GM21447 (cell line): Measurements from ENCODE around the gene OLFML2B.

Experiments used
- ATAC-seq: cut with Tn5 transposase; IDR thresholded peaks from one replicate; pipeline ENCODE4 v1.9.1; 2021; ENCODE audit not compliant: unreplicated experiment

OLFML2B gene

DNA sequence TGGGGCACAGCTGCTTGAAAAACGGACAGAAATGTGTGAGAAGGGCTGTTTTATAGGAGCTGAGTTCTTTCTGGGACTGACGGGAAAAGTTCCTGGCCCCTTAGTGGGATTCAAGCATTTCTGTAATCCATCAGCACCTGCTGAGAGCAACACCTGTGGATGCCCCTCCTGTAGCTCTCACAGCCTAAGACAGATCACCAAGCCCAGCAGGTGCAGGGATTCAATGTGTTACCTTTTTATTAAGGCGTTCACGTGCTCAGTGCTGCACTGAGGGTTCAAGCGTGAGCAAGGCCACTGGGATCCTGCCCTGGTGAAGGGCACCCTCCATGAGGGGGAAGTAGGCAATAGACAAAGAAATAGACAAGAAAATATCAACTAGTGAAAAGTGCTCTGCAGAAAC, 14.9 kb downstream of the OLFML2B start:
- no peak for ATAC-seq

DNA sequence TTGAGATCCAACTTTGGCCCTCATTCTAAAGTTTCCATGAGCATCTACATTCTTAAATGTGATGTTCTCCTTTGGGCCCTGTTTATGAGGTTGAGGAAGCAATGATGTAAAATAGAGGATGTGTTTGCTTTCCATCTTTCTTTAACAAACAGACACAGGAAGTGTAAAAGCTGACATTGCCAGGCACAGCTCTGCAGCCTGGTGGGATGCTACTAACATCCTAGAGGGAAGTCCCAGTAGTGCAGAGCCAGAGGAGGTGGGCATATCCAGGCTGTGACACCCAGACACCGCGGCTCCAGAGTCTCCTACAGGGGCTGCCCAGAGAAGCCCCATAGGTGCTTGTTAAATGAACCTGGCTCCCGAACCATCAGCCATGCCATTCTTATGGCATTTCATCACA, 16.2 kb downstream of the OLFML2B start:
- no peak for ATAC-seq

DNA sequence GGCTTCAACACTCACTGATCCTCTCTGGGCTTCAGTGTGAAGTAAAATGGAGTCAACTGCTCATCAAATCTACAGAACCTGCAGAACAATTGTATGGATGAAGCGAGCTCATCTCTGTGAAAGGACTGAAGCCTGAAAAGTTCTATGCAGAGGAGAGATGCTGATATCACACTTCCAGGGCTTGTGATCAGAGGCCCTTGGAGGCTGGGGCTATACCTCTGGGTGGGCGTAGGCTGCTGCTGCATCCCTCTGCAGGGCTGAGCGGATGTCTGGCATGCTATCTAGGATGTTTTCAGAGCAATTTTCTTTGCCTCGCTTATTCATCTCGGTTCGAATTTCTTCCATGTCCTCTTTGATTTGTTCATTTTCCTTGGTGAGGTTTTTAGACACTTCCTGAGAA, 17.6 kb downstream of the OLFML2B start:
- no peak for ATAC-seq

DNA sequence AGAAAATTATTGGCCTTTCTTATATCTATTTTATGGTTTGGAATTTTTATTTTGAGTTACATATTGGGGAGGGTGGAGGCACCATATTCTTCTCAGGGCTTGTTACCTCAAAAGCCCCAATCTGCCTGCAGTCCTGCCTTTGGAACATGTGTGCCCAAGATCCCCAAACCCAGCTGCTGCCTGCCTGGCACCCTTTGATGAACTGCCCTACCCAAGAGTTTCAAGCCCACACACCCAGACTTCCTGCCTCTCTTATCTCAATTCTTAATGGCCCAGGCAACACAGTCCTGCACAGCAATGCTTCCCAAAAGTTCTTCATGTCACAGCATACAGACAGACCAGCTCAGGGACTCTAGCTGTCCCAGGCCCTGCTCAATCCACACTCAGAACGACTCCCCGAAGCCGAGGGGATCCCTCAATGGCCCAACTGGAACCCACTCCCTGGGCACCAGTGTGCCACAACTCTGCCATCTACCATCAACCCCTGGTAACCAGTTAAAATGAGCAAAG, 19.2 kb downstream of the OLFML2B start:
- ATAC-seq, result no peak

DNA sequence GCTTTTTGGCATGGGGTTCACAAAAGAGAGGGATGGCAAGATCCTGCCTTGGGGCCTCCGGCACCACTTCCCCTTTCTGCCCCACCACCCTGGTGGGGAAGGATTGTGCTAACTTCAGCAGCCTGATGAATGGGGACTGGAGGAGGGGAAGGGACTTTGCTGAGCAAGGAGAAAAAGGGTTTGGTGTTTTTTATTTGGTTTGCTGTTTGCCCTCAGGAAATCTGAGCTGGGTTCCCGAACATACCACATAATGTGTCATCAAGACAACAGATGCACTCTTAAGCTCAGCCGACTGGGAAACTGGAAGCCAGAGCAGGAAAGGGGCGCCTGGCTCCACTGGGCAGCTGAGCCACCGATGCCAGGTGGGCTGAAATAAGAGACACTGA, 19.8 kb downstream of the OLFML2B start:
- ATAC-seq, result no peak

DNA sequence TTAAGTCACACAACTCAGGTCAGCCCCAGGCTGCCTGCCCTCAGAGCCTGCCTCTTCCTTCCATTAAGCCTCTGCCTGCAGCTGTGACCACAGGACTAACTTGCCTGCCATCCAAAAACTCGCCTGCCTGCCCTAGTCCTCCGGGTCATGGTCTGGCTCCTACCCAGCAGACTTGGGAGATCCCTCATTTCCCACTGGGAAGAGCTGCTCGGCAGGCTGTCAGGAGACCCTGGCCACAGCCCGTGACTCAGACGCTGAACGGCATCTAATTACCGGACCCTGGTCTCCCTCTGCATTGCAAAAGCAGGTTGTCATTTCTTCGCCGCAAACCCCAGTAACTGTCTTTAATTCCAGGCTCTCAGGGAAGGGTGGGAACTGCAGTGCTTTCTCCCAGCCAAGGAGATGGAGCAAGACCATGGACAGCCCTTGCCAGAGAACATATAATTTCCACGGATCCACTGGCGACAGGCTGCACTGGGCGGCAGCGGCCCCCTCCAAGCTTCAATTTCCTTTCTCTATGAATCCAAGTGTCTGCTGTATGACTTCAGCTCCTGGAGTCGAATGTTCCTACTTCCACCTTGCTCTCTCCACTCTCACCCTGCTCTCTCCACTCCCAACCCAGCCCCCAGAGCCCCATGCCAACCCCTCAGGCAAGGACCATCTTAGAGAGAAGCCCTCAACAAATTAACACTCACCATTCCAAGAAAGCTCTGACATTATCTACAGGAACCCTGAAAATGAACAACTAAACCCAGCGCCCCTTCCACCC, 20.4 kb downstream of the OLFML2B start:
- no peak for ATAC-seq

DNA sequence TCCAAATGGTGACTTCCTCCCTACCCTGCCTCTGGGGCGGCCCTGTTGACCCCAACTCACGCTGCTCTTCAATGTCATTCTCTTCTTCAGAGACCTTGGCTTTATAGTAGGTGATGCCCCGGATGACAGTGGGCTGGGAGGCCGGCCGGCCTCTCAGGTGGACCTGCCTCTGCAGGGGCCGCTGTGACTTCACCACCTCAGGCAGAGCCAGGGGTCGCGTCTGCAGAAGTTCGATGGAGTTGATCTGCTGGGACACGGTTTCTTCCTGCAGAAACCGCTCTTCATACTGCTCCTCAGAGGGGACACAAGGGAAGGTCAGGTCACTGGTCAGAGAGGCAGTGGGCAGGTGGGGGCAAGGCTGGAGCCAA, 23.6 kb downstream of the OLFML2B start:
- no peak for ATAC-seq

DNA sequence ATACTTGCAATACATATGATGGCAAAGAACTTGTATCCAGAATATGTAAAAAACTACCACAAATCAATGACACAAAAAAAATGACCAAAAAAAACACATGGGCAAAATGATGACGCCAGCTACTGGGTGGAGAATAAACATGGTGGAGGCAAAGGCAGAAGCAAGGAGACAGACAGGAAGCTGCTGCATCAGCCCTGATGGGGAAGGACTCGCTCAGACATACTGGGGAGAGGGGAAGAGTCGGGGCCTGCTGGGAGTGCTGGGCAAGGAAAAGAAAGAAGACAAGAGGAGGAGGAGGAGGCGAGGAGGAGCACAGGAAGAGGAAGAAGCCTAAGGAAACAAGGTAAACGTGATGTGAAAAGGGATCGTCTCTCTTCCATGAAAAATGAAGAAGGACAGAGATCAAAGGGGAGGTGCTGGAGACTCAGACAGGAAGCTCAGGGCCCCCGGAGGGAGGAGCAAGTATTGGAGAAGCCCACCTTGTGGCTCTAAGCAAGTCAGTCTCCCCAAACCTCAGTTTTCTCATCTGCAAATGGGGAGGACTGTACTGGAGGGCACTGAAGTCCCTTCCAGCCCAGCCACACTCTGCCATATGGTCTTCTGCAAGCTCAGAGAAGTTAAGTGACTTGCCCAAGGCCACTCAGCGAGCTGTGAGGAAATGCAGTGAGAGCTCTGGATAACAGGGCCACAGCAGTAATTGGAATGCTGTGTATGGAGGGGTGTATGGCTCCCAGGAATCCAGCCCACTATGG, 24.2 kb downstream of the OLFML2B start:
- ATAC-seq, result no peak

DNA sequence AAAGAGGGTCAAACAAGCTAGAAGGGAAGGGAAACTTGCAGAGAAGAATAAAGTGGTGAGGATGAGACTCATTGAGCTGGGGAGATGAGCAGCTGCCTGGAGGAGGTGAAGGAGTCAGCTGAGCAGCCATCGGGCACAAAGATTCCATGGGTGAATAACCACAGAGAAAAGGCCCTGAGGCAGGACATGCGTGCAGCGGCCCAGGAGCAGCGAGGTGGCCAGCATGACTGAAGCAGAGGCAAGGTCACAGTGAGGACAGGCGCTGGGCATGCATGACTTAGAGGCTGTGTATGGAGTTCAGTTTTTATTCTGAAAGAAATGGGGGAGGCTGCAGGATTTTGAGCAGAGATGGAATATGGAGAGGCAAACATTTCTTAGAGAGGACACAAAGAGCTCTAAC, 24.9 kb downstream of the OLFML2B start:
- no peak for ATAC-seq

DNA sequence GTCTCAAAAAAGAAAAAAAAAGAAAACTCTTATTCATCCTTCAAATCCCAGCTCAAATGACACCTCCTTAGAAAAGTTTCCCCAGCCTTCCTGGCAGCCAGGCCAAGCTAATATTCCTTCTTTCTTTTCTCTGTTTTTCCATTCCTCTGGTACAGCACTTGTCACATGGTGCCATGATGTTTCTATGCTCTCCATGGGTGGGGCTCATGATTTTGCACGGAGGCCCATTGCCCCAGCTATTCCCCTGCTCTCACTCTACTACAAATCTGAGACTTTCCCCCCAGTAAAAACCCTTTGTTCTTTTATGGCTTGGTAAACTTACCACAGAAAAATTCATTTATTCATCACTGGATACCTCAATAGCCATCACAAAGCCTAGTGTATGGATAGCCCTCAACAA, 26.5 kb downstream of the OLFML2B start:
- no peak for ATAC-seq

DNA sequence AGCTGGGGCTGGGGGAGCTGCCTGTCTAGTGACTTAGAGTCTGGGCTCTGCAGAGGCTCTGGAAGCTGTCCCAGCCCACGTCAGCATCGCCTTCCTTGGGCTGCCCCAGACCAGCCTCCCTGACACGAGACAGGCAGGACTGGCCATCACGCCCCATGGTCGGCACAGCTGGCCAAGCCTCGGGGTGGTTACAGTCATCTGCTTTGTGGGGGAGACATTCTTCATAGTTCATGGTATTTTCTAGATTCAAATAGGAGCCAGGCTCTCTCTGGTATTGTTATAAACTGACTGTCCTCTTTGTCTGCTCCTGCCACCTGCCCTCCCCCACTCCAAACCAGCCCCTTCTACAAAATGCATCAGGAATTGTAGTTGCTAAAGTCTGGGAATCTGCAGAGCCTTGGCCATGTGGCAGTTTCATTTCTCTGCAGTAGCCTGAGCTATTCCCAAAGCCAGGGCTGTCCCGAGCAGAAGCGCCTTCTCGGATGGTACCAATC, 29.4 kb downstream of the OLFML2B start:
- no peak for ATAC-seq

DNA sequence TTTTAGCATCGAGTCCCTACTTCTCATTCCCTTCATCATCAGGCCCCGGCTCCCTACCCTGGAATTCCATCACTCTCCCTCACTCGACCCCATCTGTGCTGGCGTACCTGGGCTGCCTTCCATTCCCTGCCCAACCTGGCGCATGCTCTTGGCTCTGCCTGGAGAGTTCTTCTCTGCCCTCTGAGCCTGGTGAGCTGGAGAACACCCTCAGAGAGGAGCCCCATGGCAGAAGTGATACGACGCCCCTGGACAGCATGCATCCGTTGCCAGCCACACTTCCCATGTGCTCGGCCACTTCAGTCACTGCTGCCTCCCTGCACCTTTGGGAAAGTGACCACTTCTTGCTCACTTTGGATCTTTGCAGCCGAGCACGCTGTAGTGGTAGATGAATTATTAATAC, 30.1 kb downstream of the OLFML2B start:
- no peak for ATAC-seq

DNA sequence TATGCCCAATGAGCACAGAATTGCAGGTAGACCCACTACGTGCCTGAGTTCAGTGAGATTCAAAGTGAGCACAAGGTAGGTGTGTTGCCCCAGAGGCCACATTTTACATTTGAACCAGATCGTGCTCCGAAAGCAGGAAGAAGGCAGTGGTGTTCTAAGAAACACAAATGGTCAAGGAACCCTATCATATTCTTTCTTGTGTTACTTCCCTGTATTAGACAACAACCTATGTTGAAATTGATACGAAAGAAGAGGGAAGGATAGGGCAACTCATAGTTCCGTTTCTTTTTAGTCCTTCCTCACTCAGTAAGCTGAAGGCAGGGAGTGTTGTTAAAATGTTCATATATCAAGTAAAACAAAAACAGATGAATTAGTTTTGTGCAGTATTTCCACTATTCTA, 33.9 kb downstream of the OLFML2B start:
- no peak for ATAC-seq

DNA sequence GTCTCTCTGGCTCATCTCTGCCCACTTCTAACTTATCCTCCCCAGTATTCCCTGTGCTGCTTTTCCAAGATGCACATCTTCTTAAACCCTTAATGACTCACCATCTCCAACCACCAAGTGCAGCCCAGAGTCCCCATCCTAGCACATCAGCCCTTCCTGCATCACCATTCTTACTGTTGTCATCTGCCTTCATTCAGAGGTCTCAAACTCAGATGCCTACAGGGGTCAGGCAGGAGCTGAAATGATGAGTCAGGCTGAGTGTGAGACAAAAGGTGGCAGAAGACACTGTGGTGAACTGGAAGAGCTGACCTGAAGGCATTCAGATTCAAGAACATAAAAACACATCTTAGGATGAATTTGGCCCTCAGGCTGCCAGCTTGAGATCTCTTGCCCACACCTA, 34.6 kb downstream of the OLFML2B start:
- no peak for ATAC-seq

DNA sequence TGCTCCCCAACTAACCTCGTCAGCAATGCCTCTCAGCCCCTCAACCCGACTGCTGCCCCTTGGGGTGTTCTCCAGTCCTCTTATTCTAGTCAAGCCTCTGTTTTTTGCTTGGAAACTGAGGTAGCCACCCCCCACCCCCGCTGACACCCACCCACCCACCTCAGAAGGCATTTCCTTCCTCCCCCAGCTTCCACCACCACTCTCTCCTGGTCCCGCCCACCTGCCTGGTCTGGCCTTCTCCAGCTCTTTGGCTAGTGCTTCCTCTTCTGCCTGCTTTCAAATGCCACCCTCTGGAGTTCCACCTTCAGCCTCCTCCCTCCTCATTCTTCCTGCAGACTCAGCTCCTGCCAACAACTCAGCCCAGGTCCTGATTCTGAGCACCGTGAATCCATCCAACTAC, 35.3 kb downstream of the OLFML2B start:
- no peak for ATAC-seq

DNA sequence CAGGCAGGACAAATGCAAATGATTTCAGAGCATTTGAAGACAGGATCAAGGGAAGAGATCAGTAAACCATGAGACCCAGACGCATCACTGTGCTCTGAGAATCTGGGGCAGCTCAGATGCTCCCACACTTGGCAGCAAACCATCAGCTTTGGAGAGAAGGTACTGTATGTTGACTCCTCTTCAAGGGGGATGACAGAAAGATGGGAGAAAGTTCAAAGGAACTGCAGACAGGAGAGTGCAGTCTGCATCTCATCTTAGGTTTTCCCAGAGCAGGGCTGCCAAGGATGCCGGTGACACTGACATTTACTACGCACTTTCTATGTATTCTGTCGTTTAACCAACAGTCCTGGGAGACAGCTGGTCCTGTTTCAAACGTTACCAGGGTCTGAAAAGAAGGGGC, 35.8 kb downstream of the OLFML2B start:
- no peak for ATAC-seq

DNA sequence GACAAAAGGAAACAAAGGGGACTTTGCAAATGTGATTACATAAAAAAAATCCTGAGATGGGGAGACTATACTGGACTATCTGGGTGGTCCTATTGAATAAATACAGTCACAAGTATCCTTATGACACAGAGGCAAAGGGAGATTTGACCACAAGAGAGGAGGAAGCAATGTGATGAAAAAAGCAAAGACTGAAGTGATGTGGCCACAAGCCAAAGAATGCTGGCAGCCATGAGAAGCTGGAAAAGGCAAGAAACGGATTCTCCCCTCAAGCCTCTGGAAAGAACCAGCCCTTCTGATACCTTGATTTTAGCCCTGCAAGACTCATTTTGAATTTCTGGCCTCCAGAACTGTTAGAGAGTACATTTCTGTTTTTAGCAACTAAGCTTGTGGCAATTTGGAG, 36.4 kb downstream of the OLFML2B start:
- ATAC-seq, result no peak

DNA sequence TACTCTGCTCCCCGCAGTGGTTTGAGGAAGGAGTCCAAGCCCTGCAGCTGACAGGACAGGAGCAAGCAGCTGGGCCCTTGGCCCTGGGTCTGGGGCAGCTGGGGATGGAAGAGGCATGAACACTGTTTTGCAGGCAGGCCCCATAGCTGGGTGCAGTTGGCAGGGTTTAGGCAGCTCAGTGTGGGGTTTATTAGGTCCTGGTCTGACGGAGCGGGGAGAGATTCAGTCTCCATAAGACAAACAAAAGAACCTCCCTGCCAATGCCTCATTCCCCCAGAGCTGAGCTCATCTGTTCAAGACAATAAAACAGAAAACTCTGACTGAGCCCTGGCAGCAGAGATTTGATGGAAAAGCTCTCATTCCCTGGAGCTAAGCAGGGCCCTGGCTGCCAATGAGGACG, 37.3 kb downstream of the OLFML2B start:
- ATAC-seq, result no peak

DNA sequence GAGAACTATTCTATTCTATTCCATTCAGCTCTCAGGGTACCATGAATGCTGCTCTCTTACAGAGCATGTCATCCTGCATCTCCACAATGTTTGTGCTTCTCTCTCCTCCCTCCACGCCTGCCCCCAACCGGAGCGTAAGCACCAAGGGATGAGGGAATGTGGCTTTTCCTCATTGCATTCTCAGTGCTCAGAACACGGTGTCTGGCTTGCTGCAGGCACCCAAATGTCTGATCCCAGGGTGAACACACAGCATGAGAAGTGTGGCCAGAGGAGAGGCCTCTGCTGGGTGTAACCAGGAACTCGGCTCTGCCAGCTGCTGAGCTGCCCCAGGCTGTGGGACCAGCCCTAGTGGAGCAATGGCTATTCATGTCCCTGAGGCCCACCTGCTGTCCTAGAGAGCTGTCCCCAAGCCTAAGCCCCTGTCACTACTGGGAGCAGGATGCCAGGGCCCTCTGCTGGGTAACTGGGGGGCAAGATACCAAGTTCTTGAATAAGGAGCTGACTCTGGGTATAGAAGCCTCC, 38.3 kb downstream of the OLFML2B start:
- no peak for ATAC-seq

DNA sequence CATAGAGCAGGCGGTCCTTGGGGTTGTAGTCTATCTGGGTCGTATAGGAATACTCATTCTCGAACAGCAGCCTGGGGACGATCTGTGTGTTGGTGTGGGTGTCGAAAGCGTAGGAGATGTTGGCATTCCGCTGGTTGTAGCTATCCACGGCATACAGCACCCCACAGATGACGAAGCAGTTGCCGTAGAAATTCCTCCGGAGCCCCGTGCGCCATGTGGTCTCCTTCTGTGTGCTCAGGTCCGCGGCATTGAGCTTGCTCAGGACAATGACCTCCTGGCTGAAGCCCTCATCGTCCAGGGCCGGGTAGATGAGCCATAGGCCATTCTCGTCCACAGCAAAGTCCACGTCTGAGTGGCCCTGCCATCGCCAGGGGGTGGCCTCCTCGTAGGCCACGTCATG, 39.9 kb downstream of the OLFML2B start:
- no peak for ATAC-seq

DNA sequence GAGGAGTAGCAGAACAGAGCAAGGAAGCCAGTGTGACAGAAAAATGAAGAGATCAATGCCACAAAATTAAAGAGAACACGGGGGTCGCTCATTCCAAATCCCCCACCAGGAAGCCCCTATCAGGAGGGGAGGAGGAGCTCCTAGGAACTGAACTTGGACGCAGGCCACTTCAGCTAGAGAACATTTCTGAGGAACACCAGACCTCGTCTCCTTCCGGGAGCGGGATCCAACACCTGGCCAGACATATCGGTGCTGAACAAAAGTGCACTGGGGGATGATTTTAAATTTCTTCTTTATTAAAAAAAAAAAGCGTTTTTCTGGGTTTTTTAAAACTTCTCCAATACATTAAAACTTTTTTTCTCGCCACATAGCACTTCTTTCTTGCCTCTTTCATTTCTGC, 40.8 kb downstream of the OLFML2B start:
- no peak for ATAC-seq

DNA sequence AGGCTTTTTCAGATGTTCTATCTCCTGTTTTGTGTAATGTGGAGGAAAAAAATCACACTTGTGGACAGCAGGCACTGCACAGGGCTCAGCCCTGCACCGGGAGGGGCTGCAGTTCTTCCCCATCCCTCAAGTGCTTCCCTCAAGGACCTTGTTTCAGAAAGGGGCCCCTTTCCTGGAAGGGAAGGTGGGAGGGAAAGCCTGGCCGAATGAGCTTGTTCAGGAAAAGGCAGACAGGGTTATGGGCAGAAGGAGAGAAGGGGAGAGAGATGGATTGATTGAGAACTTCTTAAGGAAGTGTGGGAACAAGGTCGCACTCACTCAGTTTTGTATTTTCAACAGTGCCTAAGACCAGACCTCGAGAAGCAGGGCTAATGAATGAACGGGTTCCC, 41.2 kb downstream of the OLFML2B start:
- ATAC-seq, result no peak
